HS-5 (cell line): ENCODE data around the gene CASP14.
A peak's percentile ranks its signal among the peaks of the same experiment; 100 is the strongest.
"Not testable (repeated sequence)": the region's sequence is repeated elsewhere in the genome, so short reads cannot be mapped to it uniquely, and the experiment has no call there.

Source experiments
- DNase-seq: peaks from one replicate; pipeline ENCODE4 v3.0.0-alpha.2; 2012; ENCODE audit warnings: low read depth

CASP14 gene

DNA sequence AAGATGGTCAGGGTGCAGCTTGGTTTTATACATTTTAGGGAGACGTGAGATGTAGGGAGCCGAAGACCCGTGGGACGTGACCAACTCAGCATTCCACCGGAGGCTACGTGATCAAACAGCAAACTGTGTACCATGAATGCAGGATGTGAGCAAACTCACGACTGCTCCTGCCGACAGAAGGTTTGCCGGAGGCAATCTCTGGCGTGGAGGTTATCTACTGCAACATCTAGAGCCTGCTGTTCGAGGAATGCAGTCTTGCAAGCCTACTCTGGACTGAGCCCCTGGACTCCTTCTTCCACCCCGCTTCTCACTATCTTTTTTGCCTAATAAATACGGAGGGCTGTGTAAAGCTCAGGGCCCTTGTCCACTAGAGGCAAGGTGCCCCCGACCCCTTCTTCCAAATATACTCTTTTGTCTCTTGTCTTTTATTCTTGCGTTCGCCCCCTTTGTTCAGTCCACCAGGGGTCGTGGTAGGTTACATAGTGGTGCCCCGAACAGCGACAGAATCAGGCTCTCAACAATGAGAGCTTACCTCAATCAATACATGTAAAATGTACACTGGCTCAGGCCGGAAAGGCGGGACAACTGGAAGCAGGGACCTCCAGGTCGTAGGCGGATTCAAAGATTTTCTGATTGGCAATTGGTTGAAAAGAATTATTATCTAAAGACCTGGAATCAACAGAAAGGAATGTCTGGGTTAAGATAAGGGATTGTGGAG, 23.8 kb downstream of the CASP14 start:
- no peak for DNase-seq

DNA sequence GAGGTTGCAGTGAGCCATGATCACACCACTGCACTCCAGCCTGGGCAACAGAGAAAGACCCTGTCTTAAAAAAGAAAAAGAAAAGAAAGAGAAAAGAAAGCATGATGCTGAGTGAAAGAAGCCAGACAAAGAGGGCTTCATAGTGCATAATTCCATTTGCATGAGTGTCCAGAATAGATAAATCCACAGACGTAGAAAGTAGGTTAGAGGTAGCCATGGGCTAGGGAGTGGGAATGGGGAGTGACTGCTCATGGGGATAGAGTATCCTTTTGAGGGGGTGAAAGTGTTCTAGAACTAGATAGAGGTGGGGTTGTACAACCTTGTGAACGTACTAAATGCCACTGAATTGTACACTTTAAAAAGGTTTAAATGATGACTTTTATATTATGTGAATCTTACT, 25.1 kb downstream of the CASP14 start:
- DNase-seq: no peak

DNA sequence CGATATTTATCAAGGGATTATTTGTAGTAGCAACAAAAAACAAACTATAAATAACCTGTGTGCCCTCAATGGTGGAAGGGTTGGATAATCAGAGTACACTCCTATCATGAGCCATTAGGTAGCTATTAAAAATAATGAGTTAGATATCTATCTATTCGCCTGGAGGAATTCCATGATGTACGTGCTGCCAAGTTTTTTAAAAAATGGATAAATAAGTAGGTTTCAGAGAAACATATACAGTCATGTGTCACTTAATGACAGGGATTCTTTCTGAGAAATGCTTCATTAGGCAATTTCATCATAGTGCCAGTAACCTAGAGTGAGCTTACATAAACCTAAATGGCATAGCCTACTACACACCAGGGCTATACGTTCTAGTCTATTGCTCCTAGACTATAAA, 26.5 kb downstream of the CASP14 start:
- DNase-seq: no peak

DNA sequence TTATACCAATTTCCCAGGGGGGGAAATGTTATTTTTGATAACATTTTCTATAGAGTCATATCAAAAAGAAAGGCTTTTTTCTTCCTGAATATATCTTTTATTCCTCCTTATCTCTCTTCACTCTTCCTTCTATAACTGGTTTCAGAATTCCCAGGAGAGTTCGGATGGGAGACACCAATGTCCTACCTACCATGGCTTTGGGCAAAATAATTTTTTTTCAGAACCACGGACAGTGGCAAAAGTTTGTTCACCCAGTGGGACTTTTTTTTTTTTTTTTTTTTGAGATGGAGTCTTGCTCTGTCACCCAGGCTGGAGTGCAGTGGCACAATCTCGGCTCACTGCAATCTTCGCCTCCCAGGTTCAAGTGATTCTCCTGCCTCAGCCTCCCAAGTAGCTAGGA, 30.7 kb downstream of the CASP14 start:
- DNase-seq: not testable (repeated sequence)

DNA sequence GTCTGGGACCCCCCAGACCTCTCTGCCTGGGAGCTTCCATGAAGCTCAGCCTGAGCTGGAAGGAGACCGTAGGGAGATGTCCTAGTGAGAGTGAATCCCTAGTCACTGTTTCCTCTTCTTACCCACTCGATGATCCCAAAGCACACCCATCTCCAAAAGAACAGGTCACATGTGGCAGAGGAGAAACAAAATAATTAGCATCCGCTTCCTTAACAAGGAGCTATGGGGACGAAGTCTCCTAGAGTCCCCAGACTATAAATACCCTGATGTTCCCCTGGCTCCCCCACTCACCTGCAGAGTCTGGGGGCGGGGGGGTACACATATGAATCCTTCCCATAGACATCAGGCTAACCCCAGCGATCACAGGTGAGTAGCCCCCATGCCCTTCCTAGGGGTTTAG, 32.6 kb downstream of the CASP14 start, which contains the start of gene OR1I1:
TSS of gene OR1I1 (plus strand) at position 301 of the 400 bp plus-strand sequence. CDS start 4,855 bp downstream, outside the sequence.
- no peak for DNase-seq

DNA sequence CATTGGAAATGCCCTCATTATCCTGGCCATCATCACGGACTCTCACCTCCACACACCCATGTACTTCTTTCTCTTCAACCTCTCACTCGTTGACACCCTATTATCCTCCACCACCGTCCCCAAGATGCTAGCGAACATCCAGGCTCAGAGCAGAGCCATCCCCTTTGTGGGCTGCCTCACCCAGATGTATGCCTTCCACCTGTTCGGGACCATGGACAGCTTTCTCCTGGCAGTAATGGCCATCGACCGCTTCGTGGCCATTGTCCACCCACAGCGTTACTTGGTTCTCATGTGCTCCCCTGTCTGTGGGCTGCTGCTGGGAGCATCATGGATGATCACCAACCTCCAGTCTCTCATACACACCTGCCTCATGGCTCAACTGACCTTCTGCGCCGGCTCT, 37.9 kb downstream of the CASP14 start:
- no peak for DNase-seq

DNA sequence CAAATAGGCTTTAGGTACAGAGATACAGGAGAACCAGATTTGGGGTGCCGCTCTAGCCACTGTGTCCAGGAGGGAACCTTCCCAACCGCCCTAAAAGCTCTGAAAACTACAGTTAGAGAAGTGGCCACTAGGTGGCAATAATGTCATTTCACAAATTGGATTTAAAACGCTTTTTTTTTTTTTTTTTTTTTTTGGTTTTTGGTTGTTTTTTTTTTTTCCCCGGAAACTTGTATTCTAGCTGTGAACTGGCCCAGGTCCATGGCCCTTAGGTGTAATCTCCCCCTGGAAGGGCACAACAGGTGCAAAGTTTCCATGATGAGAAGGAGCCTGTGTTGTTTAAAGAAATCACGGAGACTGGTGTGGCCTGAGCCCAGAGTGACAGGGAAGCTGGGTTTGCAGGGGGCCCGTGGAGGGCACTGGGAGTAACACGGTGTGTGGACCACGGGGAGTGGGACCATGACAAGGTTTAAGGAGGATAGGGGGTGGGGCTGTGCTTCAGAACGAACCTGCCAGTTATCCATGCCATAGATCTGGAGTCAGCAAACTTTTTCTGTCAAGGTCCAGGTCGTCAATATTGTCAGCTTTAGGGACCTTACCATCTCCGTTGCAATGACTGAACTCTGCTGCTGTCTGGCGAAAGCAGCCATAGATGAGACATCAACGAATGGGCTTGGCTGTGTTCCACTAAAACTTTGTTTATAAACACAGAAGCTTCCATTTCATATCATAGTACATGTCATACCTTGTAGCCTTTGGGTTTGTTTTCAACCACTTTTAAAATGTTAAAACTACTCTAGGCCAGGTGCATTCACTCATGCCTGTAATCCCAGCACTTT, 42.9 kb downstream of the CASP14 start:
- peak; percentile 58 for DNase-seq

DNA sequence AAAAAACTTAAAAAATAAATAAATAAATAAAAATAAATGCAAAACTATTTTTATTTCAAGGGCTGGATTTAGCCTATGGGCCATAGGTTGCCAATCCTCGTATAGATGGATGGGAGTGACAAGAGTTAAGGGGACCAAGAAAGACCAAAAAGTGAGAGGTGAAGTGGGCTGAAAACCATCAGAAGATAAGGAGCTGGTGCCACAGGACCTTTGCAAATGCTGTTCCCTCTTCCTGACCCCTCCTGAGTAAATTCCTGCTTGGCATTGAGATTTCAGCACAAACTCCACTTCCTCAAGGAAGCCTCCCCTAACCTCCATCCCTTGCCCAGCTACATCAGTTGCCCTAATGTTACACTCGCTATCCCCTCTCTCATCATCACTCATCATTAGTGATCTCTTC, 43.7 kb downstream of the CASP14 start:
- DNase-seq: no peak

DNA sequence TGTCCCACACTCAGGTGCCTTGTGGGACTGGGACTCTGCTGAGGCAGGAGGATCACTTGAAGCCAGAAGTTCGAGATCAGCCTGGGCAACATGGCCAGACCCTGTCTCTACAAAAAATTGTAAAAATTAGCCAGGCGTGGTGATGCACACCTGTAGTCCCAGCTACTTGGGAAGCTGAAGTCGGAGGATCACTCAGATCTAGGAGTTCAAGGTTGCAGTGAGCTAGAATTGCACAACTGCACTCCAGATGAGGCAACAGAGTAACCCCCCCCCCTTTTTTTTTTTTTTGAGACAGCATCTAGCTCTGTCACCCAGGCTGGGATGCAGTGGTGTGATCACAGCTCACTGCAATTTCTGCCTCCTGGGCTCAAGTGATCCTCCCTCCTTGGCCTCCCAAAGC, 46.9 kb downstream of the CASP14 start:
- no peak for DNase-seq

DNA sequence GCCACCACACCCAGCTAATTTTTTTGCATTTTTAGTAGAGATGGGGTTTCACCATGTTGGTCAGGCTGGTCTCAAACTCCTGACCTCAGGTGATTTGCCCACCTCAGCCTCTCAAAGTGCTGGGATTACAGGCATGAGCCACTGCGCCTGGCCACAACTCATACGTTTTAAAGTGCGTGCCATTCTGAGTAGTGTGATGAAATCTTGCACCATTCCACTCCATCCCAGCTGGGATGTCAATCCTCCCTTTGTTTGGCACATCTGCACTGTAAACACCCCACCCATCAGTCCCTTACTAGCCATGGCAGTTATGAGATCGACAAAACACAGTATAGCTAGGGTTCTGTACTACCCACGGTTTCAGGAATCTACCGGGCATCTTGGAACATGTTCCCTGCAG, 48.7 kb downstream of the CASP14 start:
- not testable (repeated sequence) for DNase-seq

DNA sequence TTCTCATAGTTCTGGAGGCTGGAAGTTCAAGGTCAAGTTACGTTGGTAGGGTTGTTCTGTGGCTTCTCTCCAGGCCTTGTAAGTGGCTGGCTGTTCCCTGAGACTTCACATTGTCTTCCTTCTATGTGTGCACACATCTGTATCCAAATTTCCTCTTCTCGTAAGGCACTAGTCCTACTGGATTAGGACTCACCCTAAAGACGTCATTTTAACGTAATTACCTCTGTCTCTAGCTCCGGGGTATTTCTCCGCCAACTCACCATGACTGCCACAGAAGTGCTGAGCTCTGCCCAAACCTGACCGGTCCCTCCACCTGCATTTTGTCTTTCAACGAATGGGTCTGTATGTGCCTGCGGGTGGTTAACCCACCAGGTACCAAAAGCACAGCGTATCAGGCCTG, 49.2 kb downstream of the CASP14 start:
- DNase-seq: no peak

DNA sequence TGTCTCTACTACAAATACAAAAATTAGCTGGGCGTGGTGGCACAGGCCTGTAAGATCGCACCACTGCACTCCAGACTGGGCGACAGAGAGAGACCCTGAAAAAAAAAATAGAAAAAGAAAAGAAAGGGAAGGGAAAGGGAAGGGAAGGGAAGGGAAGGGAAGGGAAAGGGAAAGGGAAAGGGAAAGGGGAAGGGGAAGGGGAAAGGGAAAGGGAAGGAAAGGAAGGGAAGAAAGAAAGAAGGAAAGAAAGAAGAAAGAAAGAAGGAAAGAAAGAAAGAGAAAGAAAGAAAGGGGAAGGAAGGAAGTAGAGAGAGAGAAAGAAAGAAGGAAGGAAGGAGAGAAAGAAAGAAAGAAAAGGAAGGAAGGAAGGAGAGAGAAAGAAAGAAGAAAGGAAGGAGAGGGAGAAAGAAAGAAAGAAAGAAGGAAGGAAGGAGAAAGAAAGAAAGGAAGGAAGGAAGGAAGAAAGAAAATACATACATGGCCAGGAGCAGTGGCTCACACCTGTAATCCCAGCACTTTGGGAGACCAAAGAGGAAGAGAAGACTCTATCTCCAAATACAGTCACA, 49.8 kb downstream of the CASP14 start:
- no peak for DNase-seq

DNA sequence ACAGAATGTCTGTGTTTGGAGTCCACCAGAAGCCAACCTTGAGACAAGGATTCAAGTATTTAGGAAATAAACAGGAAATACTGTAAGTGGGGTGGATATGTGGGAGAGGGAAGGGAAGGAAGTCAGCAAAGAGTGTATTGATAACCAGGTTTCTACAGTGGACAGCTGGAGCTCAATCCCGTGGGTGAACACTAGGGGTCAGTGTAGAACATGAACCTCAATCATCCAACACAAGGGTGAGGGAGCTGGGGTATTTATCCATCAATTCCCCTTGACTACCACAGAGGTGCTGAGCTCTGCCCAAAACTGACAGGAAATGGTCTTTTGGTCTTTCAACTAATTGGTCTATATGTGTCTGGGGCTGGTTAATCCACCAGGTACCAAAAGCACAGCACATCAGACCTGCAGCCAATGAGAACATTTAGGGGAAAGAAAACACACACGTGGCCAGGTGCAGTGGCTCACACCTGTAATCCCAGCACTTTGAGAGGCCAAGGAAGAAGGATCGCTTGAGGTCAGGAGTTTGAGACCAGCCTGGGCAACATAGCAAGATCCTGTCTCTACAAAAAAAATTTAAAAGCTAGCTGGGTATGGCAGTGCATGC, 52.3 kb downstream of the CASP14 start:
- no peak for DNase-seq

DNA sequence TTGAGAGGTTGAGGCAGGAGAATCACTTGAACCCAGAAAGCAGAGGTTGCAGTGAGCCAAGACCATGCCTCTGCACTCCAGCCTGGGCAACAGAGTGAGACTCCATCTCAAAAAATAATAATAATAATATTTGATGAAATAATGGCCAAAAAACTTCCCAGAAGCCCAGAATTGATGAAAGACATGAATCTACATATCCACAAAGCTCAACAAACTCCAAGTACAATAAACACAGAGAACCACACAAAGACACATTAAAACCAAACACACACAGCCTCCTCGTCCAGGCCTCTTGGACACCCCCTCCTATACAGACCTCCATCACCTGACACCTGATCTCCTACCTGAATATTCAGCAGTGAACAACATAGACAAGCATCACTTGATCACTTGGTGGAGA, 54.7 kb downstream of the CASP14 start:
- DNase-seq: no peak

DNA sequence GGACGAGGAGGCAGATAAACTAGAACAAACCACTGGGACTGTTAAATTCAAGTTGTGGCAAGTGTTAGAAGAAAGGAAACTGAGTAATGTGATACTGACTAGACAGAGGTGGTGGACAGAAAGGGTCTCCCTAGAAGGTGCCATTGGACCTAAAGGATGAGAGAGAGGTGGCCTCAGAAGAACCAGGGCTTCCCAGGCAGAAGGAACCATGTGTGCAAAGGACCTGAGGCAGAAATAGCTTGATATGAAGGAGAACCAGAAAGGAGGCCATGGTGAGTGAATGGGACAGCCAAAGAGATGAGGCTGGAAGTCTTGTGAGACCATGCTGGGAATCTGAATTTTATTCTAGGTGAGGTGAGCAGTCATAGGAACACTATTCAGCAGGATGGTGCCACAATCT, 55.1 kb downstream of the CASP14 start:
- no peak for DNase-seq

DNA sequence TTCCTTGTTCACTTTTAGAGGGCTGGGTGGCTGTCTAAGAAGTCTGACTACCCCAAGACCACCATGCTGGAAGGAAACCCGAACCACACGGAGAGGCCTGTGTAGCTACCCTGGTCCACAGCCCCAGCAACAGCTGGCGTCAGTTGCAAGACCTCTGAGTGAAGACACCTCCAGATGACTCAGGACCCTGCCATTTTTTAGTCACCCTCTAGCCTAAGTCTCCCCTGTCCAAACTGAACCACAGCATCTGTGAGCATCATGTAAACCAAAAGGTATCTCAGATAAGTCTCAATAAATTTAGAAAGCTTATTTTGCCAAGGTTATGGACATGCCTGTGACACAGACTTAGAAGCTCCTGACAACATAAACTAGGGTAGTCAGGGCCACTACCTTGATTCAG, 55.8 kb downstream of the CASP14 start:
- DNase-seq: no peak

DNA sequence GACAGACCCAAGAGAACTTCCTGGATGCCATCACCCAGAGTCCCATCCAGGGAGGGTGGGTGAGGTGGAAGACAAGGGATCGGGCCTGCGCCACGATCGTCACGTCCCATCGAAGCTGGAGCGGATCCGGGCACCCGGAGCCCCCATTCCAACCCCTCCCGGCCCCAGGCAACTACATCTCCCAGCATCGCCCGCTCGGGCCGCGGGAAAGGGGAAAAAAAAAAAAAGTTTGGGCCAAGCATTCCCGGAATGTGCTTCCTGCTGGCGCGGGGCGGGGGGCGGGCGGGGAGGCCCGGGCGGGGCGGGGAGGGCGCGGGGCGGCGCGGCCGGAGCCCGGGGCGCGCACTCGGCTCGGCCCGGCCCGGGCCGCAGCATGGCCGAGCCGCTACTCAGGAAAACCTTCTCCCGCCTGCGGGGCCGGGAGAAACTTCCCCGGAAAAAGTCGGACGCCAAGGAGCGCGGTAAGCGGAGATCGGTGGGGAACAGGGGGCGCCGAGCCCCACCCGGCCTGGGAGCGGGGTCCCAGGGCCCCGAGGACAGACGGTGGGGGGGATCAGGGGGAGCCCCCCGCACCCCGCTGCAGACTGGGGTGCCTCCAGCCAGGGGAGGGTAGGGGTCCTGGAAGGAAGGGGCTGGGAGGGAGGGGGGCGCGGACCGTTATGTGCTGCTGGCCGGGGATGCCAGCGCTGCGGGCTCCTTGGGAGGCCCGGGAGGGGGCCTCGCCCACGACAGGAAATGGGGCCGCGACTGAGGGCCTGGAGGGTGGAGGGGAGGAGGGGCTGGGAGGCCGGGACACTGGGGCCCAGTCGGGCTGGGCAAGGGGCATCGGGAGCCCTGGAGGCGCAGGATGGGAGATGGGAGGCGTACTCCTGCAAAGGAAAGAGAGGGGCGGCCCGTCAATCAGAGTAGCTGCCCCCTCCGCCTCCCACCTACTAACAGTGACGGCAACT, 58.1 kb downstream of the CASP14 start, which contains the start of gene SYDE1:
TSS of gene SYDE1 (plus strand) at position 341 of the 950 bp plus-strand sequence. CDS start at position 374, 33 bp downstream.
- peak; percentile 78 for DNase-seq
